Cardiac muscle cell (in vitro differentiated cells and primary cell): ENCODE measurements around the gene ABCA7. TPM values are rescaled to one million over a fixed set of nuclear protein-coding genes. Genes with fewer than 3 reads are reported as not detected.

ENCODE experiments used
- DNase-seq, 2 donors: peaks; one replicate each; pipeline versions ENCODE4 v3.0.0 to v3.0.0-alpha.2; 2010 to 2017; ENCODE audit warnings: low read depth in 1 of 2, low spot score in 1 of 2
- H3K27ac ChIP-seq: fragments of 200-600 bp; sonication (generic); 2 replicates; pipeline ENCODE4 v1.5.1; 2016
- H3K27me3 ChIP-seq: fragments of 200-600 bp; sonication (generic); 2 replicates; pipeline ENCODE4 v1.6.0; 2016; ENCODE audit warnings: control low read depth
- H3K36me3 ChIP-seq: fragments of 200-600 bp; sonication (generic); 2 replicates; pipeline ENCODE4 v1.5.1; 2016; ENCODE audit warnings: control low read depth
- H3K4me1 ChIP-seq: fragments of 200-600 bp; sonication (generic); 2 replicates; pipeline ENCODE4 v1.8.1; 2017; ENCODE audit warnings: low read depth, mild to moderate bottlenecking, mixed run types
- H3K4me3 ChIP-seq: fragments of 200-600 bp; sonication (generic); 2 replicates; pipeline ENCODE4 v1.5.1; 2016; ENCODE audit warnings: mild to moderate bottlenecking
- H3K9me3 ChIP-seq: fragments of 200-600 bp; sonication (generic); 2 replicates; pipeline ENCODE4 v1.5.1; 2017; ENCODE audit warnings: low read depth, mild to moderate bottlenecking, control low read depth
- polyA plus RNA-seq: library from polyadenylated mRNA; unstranded; fragments of >200 nt; fragmentation: Nextera tagmentation; extraction: Ambion mirVana; gene quantifications from 2 replicates; pipeline ENCODE4 v1.2.1, GENCODE V29; 2016
- total RNA-seq: library from RNA; depleted of rRNA; stranded (reverse); fragments of >200 nt; gene quantifications from 2 replicates; pipeline ENCODE4 v1.2.3, GENCODE V29; 2016
- TF ChIP-seq, protein P1 (sequence below): IDR thresholded peaks from 2 replicates; pipeline ENCODE4 v1.5.1; 2012; ENCODE audit warnings: low read depth, mild to moderate bottlenecking, low read length

The ABCA7 gene
- total and polyA plus RNA-seq, 2 experiments from 2014 or later = 44.0 to 60.4 TPM

DNA sequence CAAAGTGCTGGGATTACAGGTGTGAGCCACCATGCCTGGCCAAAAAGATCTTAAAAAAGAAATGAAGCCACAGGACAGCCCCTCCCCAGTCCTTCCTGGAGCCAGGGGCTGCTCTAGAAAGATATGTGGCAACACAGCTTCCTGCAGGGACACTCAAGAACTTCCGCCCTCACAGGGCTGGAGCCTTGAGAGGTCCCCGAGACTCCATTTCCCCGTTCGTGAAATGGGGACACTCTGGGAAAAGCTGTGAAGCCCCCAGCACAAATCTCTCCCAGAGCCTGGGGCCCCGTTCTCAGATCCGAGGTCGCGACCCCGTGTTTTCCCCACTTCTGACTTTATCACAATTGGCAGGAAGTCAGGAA, 61.4 kb downstream of the ABCA7 start:
- Histone ChIP-seq H3K4me3 (no peak overlapping the region), H3K36me3 (peaks cover 5% of the 10 kb centered on the region), H3K9me3 (no peaks in the 10 kb centered on the region), H3K27ac (peak overlapping the region; percentile 92), H3K27me3 (no peaks in the 10 kb centered on the region), H3K4me1 (peaks cover 20% of the 10 kb centered on the region)
- TF ChIP-seq, protein P1, sequence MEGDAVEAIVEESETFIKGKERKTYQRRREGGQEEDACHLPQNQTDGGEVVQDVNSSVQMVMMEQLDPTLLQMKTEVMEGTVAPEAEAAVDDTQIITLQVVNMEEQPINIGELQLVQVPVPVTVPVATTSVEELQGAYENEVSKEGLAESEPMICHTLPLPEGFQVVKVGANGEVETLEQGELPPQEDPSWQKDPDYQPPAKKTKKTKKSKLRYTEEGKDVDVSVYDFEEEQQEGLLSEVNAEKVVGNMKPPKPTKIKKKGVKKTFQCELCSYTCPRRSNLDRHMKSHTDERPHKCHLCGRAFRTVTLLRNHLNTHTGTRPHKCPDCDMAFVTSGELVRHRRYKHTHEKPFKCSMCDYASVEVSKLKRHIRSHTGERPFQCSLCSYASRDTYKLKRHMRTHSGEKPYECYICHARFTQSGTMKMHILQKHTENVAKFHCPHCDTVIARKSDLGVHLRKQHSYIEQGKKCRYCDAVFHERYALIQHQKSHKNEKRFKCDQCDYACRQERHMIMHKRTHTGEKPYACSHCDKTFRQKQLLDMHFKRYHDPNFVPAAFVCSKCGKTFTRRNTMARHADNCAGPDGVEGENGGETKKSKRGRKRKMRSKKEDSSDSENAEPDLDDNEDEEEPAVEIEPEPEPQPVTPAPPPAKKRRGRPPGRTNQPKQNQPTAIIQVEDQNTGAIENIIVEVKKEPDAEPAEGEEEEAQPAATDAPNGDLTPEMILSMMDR = no peak
- no peak for DNase-seq

DNA sequence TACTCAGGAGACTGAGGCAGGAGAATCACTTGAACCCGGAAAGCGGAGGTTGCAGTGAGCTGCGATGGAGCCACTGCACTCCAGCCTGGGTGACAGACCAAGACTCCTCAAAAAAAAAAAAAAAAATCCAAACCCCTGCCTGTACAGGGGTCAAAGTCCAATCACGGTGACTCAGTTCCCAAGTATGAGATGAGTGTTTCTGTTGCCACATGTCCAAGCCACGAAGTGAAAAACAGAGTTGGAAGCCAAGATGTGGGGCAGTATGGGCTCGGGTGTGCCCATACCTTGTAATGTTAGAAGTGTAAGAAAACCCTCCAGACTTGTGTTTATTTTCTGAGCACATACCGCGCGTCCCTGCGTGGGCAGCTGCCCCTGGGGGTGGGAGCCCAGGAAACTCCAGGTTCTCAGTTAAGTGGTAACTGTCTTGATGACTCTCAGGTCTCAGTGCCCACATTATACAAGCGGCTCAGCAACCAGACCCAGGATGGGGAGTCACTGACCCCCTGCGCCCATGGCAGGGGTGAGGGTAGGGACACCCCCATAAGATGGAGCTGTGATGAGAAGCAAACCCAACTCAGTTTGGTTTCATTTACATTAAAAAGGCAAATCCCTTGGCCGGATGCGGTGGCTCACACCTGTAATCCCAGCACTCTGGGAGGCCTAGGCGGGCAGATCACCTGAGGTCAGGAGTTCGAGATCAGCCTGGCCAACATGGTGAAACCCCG, 62.7 kb downstream of the ABCA7 start:
- peak in 1 of 2 donors; percentile 99 for DNase-seq
- Histone ChIP-seq H3K27me3 (no peaks in the 10 kb centered on the region), H3K27ac (peak overlapping the region; percentile 92), H3K9me3 (no peaks in the 10 kb centered on the region), H3K4me3 (no peak overlapping the region), H3K36me3 (peaks cover 10% of the 10 kb centered on the region), H3K4me1 (peaks cover 28% of the 10 kb centered on the region)
- TF ChIP-seq, protein P1 = no peak

DNA sequence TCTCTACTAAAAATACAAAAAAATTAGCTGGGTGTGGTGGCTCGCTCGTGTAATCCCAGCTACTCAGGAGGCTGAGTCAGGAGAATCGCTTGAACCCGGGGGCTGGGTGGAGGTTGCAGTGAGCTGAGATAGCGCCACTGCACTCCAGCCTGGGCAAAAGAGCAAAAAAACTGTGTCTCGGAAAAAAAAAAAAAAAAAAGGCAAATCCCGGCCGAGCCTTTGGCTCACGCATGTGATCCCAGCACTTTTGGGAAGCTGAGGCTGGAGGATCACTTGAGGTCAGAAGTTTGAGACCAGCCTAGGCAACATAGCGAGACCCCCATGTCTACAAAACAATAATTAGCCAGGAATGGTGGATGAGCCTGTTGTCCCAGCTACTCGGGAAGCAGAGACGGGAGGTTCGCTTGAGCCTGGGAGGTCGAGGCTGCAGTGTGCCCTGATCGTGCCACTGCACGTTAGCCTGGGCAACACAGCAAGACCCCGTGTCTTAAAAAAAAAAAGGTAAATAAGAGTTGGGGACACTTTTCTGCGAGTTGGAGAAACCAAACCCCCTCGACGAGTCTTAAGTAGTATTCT, 63.3 kb downstream of the ABCA7 start:
- Histone ChIP-seq H3K4me1 (peaks cover 28% of the 10 kb centered on the region), H3K36me3 (peaks cover 10% of the 10 kb centered on the region), H3K9me3 (no peaks in the 10 kb centered on the region), H3K27me3 (no peaks in the 10 kb centered on the region), H3K27ac (peak overlapping the region; percentile 92), H3K4me3 (peak overlapping the region; percentile 4)
- DNase-seq = peak in 1 of 2 donors; percentile 38
- TF ChIP-seq, protein P1 = no peak

DNA sequence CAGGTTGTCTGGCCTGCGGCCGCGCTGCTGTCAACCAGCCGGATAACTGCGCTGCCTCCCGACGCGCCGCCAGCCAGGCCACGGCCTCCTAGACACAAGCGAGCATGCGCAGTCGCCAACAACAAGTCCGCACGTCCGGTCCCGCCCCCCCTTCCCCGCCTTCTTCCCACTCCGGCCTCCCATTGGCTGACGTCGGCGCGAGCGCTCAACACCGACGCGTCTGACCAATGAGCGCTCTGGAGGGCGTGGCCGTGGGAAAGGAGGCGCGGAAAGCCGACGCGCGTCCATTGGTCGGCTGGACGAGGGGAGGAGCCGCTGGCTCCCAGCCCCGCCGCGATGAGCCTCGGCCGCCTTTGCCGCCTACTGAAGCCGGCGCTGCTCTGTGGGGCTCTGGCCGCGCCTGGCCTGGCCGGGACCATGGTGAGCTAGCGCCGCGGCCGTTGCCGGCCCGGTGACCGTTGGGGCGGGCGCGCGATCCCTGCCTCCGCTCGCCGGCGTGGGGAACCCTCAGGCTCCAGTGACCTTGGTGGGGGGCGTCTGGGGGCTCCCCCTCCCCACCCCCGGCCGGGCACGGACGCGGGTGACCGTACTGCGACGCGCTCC, 63.9 kb downstream of the ABCA7 start, which contains the start of gene GPX4:
Gene GPX4, plus strand, starts transcription at position 287 of the 603 bp plus-strand sequence. Its CDS starts 50 bp downstream, at position 337.
- peak; percentile 100 for DNase-seq
- H3K4me1 ChIP-seq = peaks cover 28% of the 10 kb centered on the region
- no peaks in the 10 kb centered on the region for H3K9me3 ChIP-seq
- H3K27ac ChIP-seq = peak within 1 kb of the TSS; percentile 97
- H3K4me3 ChIP-seq = peak within 1 kb of the TSS; percentile 97
- H3K36me3 ChIP-seq = peaks cover 10% of the 10 kb centered on the region
- no peaks in the 10 kb centered on the region for H3K27me3 ChIP-seq
- TF ChIP-seq, protein P1 = no peak

DNA sequence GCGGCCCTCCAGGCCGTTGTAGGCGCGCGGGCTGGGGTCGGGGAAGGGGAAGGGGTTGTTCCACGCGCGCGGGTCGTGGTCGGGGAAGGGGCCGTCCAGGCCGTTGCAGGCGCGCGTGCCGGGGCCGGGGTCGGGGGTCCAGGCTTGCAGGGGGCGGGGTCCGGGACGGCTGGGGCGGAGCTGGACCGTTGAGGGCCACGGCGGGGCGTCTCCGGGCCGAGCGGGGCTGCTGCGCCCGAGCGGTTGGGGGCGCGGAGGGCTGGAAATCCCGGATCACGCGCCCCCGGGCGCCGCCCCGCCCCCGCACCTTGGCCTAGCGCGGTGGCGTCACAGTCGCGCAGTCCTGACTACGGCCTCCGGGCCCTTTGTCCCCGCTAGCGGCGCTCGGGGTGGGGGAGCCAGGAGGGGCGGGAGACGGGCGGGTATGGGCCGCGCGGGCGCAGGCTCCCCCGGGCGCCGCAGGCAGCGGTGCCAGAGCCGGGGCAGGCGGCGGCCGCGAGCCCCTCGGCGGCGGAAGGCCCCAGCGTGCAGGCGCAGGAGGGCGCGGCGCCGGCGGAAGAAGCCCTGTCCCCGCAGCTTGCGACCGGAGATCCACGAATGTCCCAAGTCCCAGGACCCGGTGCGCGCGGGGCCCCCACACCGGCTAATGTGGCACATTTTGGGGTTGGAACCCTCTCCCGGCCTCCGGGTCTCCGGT, 64.6 kb downstream of the ABCA7 start:
- peak overlapping the region; percentile 97 for H3K4me3 ChIP-seq
- H3K27ac ChIP-seq = peak overlapping the region; percentile 97
- peaks cover 10% of the 10 kb centered on the region for H3K36me3 ChIP-seq
- TF ChIP-seq, protein P1 = no peak
- peak; percentile 80 to 90 for DNase-seq
- H3K9me3 ChIP-seq = no peaks in the 10 kb centered on the region
- H3K27me3 ChIP-seq = no peaks in the 10 kb centered on the region
- peaks cover 28% of the 10 kb centered on the region for H3K4me1 ChIP-seq
